Femur (tissue), 1 donor: ENCODE measurements around the gene SLC22A3.
"Not testable (repeated sequence)": the region's sequence is repeated elsewhere in the genome, so short reads cannot be mapped to it uniquely, and the experiment has no call there.

ENCODE experiments used
- DNase-seq: peaks from one replicate; pipeline ENCODE4 v3.0.0-alpha.2; 2017

SLC22A3 gene

DNA sequence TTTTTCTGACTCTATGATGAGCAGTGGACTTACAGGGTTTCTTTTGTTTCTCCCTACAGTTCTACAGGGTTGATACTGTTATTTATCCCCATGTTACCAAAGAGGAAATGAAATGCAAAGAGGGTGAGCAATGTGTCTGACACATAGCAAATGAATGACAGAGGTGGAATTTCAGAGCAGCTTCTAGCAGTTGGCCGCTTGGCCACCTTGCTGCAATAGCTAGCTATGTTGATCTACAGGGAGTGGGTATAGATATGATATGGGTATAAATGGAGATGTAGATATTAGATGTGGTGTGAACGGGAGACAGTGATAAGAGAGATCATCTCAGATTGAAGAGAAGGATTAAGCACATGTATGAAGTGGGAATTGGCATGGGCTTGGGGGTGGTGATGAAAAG is 10.9 kb upstream of the SLC22A3 start:
- DNase-seq = no peak

DNA sequence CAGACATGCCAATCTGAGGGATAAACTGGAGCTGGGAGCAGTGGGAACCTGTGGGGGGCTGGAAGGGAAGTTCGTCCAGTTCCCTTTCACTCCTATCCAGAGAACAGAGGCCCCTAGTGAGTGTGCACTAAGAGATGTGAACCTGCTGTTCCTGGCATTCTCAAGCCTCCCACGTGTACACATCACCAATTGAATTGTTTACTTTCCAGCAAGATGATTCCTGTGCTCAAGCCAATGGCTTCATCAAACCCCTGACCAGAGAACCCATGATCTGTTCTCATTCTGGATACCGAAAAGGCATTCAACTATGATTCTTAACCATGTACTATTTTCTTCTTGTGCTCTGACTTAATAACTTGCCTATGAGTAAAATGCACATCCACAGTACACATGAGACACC is 10.2 kb upstream of the SLC22A3 start:
- DNase-seq = no peak

DNA sequence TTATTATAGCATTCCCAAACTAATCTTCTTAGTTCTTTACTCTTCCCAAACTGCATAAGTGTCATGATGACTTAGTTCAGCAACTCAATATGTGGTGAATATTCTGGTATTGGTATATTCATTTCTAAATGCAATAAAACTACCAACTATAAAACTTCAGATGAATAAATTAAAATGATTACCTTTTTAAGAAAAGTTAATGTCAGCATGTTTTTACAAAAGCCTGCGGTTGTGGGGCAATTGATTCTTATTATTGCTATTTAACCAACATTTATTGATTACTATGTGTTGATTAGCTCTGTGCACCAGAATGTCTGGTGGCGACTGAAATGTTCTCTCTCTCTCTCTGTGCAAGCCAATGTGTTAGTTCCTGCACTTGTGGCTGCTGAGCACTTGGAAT is 5.0 kb upstream of the SLC22A3 start:
- no peak for DNase-seq

DNA sequence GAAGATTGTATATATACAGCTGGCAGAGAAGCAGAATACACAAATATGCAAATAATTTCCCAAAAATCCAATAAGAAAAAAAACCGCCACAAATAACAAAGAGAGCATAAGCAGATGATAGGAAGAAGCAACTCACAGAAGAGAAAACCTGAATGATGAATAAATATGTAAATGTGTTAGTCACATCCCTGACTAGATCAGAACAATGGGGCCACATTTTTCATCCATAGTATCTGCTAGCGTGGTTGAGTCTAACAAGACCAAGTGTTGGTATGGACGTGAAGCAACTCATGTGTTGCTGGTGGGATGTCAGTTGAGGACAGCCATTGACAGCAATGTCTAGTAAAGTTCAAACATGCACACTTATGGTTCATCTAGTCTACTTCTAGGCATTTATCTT is 3.9 kb upstream of the SLC22A3 start:
- no peak for DNase-seq

DNA sequence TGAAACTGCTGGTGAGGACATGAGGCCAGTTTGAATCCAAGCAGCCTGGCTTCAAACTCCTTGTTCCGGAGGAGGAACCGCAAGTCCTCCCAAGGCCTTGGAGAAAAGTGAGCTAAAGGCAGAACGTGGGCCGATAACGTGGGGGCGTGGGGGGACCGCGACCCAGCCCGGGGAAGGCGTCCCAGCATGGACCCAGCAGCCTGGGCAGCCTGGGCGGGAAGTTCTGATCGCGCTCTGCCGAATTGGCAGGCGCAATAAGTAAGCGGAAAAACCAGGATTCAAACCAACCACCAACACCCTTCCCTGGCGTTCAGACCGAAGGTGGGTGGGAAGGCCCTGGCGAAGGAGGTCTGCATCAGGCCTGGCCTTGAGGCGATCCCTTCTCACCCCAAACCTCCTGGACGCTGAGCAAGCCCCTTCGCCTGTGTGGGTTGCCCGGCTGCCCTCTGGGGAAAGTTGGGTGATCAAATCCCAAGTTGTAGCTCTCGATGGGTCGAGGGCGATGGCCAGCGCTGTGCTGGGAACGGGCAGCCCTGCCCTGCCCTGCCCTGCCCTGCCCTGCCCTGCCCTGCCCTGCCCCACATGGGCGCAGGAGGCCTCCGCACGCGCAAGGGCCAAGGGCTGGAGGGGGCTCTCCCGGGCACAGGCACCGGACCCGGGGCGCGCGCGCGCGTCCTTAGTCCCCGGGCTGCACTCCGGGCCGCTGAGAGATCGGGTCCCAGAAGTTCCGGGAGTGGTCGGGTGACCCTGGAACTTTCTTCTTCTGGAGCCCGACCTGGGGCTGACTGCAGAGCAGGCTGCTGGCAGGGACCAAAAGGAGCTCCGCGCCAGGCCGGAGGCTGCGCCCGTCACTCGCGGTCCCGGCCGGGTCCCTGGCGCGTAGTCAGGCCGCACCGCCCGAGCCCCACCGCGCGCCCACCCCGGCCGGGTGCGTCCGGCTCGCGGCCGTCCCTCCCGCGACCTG is 637 bp upstream of the SLC22A3 start:
- no peak for DNase-seq

DNA sequence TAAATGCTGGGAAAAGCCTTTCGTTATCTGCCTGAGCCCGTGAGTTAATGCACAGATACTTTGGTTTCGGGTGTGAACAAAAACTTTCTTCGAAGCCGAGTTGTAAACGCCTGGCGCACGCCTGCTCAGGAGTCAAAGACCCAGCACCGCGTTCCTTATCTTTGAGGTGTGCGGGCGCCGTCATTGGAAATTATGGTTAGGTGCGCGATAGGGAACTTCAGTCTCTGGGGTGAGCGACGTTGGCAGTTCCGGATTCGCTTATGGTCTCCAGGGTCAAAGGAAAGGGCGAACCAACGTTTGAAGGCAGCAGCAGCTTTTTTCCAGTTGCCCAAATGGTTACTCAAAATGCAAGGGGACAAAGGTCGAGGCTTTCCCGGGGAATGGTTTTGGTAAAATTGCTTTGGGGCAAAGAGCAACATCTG is 853 bp downstream of the SLC22A3 start:
- no peak for DNase-seq

DNA sequence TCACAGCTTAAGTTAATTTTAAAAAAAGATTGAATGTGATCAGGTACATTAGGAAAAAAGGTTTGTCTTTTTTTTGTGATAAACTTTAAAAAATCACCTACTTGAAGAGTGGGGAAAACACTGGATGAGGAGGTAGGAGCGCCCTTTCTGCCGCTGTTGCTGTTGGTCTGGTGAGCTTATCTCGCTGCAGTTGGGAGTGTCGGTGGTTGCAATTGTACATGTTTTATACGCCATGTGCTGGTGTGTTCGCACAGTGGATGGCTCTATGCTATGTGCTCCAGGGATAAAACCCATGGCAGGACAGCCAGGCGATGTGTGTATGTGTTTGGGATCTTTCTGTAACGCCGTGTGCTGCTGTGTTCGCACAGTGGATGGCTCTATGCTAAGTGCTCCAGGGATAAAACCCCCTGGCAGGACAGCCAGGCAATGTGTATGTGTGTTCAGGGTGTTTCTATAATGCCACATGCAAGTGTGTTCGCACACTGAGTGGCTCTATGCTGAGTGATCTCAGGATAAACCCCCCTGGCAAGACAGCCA is 1.7 kb downstream of the SLC22A3 start:
- DNase-seq = no peak

DNA sequence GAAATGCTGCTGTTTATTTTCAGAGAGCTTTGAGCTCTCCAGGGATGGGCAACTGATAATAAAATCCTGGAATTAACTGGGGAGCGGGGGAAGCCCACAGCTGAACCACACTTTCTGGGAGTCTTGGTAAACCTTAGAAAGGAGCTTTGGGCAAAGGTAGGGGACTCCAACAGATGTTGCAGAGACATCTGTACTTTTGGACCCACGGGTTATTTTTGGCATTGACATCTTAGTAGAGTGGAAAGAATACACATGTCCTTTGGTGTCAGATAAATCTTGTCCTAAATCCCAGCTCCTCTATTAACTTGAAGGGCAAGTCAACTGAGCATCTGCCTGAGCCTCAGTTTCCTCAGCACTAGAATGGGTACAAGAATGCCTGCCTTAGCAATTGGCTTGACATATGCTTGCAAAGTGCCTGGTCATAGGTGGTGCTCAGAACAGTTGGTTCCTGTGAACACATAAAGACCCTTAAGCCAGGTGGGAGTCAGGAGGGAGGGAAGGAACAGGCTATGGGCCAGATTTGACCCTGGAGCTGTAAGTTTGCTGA is 5.8 kb downstream of the SLC22A3 start:
- DNase-seq = no peak

DNA sequence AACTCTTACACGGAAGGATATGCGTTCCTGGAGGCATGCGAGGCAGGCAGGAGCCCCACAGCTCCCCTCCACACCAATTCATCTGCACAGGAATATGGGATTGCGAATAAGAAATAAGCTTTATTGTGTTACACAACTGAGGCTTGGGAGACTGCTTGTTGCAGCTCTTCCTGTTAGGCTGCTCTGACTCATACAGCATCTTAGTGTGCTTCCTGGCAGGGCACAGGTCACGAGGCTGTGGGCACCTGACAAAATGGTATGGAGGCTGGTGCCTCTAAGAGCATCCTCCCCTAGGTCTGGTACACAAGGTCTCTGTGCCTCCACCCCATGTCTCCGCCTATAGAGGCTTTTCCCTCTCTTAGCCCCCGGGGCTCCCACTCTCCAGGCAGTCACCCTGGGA is 6.8 kb downstream of the SLC22A3 start:
- DNase-seq = no peak

DNA sequence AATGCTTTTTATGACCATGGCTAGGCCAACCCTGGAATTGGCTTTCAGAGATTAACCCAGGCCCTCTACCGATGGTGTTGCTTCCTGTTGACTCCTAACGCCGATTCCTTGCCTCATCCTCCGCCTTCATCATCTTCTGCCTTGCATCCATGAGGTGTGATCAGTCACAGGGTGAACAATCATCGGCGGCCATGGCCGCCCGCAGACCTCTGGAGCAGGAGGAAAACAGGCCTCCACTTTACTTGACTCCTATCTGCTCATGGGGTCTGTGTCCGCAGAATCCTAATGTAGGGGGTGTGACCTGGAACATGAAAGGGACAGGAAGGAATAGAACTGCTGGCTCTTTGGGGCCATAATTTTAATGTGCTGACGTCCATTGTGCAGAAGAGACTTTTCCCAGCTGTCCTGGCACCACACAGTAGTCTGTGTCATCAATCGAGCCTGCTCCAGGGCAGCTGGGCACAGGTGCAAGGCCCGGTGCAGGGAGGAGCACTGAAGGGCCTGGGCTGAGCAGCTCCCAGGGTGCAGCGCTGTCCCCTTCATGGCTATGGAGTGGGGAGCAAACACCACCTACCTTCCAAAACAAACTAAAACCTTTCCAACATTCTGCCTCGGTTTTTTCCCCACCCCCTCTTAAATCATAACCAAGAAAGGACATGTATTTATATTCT is 8.0 kb downstream of the SLC22A3 start:
- no peak for DNase-seq

DNA sequence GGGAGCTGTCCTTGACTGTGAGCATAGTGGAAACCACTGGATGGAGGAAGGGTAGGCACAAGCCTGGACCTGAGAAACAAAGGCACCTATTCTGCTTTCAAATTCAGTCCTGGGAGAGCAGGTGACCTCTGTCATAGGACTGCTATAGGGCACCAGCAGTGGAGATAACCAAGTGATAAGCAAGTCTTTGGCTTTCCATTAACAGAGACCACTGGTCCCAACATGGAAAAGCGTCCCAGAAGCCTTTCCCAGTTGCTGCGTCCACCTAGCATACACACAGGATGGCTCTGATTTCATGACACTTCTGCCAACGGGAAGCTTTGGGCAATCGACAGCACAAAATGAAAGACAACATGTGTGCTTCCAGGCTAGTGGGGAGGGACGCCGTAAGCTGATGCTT is 8.9 kb downstream of the SLC22A3 start:
- no peak for DNase-seq

DNA sequence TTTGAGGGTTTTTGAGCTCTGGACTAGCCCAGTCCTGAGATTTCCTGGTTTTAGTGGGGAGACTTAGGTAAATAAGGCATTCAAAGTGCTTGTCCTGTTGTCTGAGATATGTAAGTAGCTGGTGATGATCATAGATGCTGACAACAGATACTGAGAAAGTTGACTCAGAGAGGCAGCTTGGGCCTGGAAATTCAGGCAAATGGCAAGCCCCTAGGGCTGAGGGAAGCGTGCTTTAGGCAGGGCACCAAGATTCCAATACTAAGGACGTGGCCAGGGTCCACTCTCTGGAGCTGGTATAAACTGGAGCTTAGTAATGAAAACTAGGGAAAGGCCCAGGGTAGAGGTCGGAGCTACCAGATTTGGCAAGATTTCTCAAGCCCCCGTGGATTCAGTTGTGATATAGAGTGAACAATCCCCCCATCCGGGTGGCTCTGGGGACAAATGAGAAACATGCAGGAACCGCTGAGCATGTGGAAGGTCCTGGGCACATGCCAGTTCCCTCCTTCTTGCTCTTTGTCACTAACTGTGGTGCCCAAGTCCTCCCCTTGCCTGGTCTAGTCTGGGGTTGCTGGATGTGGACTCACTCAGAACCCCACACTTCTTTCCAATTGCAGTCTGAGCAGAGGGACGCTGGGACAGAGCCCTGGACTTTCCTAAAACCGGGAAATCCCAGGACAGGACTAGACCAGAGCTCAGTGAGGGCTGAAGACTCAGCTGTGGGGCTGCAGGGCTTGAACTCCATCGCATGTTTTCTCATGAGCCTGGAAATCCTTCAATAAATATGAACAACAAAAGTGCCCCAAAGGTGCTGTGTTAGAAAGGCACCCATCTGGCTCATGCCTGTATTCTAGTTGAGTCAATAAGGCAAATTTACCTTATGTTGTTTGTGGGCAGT is 10.3 kb downstream of the SLC22A3 start:
- no peak for DNase-seq

DNA sequence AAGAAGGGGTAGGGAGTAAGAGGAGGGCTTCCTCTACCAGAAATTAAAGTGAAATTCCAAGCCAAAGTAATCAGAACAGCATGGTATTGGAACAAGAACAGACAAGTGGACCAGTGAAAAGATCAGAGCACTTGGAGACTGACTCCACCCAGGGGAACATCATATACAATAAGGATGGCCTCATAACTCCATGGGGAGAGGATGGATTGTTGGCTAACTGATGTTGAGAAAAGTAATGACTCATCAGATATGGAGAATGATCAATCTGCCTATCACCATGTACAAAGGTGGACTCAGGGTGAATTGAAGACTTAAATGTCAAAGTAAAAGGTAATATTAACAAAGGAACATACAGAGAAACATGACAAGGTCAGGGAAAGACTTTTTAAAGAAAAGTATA is 12.8 kb downstream of the SLC22A3 start:
- DNase-seq = no peak

DNA sequence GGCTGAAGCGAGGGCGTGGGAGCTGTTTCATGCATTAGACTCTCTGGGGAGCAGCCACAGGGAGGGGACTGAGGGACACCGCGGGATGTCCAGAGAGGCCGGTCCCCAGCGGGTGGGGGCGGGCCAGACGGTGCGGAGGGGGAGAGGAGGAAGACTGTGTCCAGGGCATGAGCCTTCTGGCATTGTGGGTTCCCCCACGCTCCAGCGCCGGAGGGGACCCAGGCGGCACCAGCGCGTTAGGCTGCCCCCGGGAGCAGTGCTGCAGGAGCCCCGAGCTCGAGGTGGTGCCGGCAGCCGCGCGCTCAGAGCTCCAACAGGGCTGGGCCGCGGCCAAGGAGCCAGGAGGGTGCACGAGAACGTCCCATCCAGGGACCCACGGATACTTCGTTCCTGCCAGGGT is 14.4 kb downstream of the SLC22A3 start:
- no peak for DNase-seq

DNA sequence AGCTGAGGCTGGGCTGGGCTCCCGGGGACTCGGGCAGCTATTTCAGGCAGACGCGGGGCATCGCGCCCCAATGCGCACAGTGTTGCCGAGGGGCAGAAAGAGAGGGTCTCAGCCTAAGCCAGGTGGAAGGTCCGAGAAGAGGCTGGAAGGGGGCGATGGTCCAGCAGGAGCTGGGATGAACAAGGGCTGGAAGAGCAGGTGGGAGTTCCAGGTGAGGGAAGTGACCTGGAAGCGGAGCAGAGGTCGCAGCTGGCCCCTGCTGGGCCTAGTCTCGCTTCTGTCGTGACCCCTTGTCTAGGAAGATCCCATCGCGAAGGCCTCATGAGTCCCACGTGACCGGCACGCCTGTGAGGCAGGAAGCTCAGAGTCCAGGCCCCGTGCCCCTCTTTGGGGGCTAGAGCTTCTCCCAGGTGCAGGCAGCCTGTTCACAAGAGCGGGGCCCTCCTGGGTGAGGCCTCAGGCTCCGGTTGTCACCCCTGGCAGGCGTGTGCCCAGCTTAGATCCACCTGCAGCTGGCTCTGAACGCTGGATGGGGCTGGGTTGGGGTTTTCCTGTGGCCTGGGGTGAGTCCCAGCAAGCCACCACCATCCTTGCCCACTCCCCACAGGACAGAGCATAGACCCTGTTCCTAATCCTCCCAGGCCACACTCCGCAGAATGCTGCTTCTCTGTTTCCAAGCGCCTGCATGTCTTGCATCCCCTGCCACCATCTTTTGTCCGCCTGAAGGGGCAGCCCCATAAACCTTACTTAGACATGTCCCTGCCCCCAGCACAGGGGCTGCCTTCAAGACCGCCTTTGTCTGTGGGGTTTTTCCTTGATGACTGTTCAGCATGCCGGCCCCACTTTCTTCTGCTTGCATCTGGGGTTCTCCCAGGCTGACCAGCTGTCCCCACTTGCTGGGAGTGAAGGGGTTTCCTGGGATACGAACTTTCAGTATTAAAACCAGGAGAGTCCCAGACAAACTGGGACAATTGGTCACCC is 15.1 kb downstream of the SLC22A3 start:
- no peak for DNase-seq

DNA sequence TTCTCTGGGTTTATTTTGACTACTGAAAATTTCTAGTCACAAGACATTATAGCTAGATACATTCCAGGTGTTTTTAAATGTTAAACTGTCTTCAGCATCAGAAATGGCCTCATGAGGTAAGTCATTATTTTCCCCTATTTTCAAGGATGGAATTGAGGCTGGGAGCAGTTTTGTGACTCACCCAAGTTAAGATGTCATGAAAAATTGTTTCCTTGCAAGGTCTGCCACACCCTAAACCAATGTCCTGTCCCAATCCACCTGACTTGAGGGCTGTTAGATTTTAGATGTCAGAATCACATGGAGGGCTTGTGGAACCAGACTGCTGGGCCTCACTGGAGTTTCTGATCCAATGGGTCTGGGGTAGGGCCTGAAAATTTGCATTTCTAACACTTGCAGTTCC is 16.9 kb downstream of the SLC22A3 start:
- DNase-seq = no peak

DNA sequence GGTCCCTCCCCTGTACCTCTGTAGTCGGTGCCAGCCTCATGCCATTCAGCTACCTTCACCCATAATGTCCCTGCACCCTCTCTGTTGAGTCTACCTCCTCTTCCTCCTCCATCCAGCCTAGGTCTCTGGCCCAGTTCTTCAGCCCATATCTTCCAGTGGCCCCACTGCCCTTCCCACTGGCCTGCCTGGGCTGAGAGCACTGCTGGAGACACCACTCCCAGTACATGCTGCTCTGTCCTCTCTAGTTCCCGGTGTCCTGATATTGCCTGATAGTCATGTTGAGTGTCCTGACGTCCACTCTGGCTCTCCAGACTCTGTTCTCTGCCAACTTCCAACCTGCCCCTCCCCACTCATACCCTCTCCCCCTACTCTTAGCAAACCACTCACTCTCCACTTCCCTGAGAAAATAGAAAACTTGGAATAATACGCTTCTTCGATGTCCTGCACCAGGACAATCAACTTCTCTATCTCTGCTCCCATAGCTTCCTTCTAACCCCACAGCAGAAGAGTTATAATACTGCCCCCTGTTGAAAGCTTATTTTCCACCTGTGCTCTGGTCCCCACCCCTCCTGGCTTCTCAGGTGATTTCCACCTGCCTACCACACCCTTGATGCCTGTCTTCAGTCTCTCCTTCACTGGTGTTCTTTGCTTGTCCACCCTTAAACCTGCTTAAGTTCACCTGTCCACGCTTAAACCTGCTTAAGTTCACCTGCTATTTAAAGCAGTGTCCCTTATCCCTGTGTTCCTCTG is 19.8 kb downstream of the SLC22A3 start:
- no peak for DNase-seq

DNA sequence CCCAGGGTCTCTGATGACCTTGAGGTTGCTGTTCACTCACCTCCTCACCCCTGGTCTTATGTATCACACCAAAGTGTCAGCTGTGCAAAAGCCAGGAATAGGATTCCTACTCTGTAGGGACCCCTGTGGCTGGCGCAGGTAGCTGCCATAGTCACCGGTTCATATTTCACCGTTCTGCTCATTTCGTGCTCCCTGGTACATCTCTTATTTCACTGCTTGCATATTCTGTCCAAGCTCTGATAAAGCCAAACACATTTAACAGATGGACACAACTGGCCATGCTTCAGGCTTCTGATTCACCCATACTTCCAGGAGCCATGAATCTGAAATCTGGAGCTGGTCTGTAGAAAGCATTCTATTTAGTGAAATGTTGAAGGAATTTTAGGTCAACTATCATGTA is 20.5 kb downstream of the SLC22A3 start:
- no peak for DNase-seq

DNA sequence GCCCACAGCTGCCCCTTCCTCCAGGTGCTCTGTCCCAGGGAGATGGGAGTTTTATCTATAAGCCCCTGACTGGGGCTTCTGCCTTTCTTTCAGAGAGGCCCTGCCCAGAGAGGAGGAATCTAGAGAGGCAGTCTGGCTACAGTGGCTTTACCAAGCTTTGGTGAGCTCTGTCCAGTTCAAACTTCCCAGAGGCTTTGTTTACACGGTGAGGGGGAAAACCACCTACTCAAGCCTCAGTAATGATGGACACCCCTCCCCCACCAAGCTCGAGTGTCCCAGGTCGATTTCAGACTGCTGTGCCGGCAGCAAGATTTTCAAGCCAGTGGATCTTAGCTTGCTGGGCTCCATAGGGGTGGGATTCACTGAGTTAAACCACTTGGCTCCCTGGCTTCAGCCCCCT is 25.4 kb downstream of the SLC22A3 start:
- not testable (repeated sequence) for DNase-seq

DNA sequence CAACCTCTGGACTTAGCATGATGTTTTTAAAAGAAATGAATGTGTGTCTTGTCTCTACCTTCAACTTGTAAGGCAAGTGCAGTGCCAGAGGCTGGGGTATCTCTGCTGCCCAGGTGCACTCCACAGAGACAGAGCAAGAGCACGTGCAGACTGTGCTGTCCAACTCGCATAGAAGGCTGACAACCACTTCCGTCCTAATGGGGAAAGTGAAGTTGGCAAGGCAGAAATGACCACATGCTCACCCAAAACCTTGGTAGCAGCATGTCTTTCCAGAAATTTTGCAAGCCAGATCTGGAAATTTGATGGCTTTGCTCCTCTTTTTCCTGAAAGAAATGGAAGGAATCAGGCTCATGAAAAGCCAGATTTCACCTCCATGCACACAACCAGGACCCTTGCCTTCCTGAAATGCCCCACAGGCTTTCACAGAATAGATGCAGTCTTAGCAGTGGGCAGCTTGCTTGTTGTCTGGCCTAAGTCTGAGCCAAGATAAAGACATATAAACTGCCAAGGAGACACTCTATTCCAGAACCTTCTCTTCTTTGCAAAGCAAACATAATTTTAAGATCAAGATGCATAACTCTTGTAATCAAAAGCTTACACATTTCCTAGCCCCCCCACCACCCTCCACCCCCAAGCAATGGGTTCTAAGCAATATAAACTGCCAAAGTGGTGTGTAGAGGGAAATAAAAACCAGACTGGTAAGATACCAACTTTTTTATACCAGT is 26.8 kb downstream of the SLC22A3 start:
- DNase-seq = no peak
